Gastrocnemius medialis (tissue), 4 donors: ENCODE results near the gene MYO6.

ENCODE experiments used
- POLR2A ChIP-seq, 2 donors: fragments of 450-650 bp; IDR thresholded peaks; one replicate each; pipeline ENCODE4 v1.6.1; 2017; ENCODE audit warnings: antibody characterized with exemption in 2 of 2, mild to moderate bottlenecking in 2 of 2, moderate library complexity in 2 of 2
- TF ChIP-seq, protein P1 (sequence below), 5 experiments: fragments of 450-650 bp in 3 of 5; fragments of 200-600 bp in 2 of 5; sonication (generic) in 2 of 5; IDR thresholded peaks in 4 of 5; conservative IDR thresholded peaks in 1 of 5; 1 replicate in 4 of 5; 2 replicates in 1 of 5; pipeline ENCODE4 v1.5.1; 2016 to 2019; ENCODE audit warnings: antibody characterized with exemption in 5 of 5, mild to moderate bottlenecking in 3 of 5, moderate library complexity in 3 of 5

DNA sequence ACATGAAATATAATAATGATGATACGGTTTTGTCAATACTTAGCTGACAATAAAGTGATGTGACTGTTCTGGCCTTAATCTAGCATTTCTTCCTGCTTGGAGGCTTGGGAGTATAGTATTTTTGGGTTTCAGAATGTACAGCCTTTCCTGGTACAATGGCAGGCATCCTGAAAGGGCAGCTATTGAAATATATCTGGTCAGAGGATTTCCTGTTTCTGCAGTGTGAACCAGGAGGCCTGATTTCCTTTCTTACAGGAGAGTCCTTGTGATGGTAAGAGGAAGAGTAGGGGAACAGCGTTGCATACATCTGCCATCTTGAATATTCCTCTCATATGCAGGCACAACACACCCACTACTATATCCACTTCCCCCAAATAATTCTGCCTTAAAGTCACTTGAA lies 93.7 kb downstream of the MYO6 start:
- TF ChIP-seq, protein P1, sequence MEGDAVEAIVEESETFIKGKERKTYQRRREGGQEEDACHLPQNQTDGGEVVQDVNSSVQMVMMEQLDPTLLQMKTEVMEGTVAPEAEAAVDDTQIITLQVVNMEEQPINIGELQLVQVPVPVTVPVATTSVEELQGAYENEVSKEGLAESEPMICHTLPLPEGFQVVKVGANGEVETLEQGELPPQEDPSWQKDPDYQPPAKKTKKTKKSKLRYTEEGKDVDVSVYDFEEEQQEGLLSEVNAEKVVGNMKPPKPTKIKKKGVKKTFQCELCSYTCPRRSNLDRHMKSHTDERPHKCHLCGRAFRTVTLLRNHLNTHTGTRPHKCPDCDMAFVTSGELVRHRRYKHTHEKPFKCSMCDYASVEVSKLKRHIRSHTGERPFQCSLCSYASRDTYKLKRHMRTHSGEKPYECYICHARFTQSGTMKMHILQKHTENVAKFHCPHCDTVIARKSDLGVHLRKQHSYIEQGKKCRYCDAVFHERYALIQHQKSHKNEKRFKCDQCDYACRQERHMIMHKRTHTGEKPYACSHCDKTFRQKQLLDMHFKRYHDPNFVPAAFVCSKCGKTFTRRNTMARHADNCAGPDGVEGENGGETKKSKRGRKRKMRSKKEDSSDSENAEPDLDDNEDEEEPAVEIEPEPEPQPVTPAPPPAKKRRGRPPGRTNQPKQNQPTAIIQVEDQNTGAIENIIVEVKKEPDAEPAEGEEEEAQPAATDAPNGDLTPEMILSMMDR (IDR thresholded peaks at IDR 0.05 in 4 of 5, conservative IDR thresholded peaks at IDR 0.05 in 1 of 5), result no peak
- TF ChIP-seq POLR2A (IDR thresholded peaks at IDR 0.05), result no peak
